NCI-H1694 treated with DMSO at 0.1 percent for 48 hours (cell line): ENCODE measurements around the gene INS.
"Not testable (repeated sequence)": the region's sequence is repeated elsewhere in the genome, so short reads cannot be mapped to it uniquely, and the experiment has no call there.

ENCODE experiments used
- DNase-seq: peaks from one replicate; lab custom pipeline; 2025; lab: John Stamatoyannopoulos, UW

The INS gene

DNA sequence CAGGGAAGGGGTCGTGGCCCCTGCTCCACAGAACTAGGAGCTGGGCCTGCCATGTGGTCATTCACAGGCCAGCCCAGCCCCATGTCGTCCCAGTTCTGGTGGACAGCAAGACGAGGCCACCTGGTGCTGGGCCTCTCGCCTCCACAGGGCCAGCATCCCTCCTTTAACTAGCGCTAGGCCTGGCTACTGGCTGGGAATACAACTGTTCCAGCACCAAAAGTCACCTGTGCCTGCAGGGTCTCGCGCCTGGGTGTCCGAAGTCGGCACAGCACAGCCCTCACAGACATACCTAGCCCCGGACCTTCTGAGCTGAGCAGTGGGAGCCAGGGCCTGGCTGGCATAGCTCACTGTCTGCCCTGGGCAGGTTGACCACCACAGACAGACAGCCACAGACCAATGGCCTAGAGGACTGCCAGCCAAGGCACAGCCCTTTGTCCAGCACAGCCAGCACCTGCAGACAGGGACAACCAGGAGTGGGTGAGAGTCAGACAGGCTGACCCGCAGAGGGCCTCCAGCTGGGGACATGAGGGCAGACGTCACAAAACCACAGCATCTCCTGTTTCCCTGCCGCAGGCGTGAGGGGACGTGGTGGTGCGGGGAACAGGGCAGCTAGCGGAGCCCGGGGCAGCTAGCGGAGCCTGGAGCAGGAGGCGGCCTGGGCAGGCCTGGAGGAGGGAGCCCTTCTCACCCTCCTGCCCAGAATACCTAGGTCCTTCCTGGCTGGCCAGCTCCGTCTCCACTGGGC, 37.8 kb upstream of the INS start:
- DNase-seq: no peak

DNA sequence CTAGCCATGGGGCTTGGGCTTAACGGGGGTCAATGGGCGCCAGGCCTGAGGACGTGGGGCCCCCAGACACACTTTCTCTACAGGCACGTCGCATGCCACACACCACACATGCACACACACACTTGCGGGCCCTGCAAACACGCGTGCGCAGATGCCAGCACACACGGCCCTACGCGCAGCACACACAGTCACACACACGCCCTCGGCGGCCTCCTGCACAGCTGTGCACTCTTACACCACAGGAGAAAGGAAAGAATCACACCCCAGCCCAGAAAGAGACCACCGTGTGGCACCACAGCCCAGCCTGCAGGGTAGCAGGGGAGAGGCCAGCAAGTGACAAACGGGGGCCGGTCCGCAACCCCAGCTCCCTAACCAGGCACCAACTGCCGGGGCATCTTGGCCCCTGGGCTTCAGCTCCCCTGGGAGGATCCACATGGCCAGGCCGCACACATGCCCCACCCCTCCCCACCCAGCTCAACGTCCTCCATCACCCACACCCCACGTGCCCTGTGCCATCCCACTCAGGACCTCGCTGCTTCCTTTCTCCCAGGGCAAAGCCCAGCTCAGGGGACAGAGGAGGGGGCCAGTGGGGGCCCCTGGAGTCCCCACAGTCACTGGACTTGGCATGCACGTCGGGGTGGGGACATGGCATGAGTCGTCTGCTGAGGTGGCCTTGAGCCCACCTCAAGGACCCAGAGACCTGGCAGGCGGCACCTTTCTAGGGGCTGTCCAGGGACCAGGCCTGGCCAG, 36.9 kb upstream of the INS start:
- no peak for DNase-seq

DNA sequence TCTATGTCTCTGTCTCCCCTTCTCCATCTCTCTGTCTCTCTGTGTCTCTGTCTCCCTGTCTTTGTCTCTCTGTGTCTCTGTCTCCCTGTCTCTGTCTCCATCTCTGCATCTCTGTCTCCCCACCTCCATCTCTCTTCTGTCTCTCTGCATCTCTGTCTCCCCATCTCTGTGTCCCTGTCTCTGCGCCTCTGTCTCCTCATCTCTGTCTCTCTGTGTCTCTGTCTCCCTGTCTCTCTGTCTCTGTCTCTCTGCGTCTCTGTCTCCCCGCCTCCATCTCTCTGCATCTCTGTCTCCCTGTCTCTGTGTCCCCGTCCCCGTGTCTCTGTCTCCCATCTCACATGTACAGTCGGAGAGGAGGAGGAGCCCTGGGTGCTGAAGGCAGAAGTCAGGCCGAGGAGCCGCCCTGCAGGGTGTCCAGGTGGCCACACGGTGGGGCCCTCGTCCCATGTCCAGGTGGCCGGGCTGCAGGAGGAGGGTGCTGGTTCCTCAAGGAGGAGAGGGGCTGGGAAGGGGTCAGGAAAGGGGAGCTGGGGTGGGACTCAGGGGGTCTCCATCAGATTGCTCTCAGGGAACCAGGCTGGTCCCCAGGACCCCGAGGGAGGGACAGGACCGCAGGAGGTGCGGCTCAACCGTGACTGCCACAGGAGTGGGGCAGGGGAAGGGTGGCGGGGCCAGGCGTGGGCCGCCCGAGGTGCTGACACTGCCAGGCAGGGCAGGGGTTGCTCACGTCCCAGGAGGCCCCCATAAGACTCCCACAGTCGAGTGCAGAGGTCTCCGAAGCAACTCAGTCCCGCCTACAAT, 36.2 kb upstream of the INS start:
- no peak for DNase-seq

DNA sequence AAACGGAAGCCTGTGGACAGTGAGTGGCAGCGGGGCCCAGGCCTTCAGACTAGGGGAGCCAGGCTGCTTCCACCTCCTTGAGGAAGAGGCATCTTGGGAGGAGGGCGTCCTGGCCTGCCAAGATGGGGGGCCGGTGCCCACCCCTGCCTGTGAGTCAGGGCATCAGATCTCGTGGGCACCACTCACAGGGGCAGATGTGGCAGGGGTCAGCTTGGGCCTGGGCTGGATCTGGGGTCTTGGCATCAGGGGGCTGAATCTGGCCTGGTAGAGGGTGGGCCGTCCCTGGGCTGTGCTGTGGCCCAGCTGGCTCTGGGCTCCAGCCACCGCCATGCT, 34.7 kb upstream of the INS start:
- no peak for DNase-seq

DNA sequence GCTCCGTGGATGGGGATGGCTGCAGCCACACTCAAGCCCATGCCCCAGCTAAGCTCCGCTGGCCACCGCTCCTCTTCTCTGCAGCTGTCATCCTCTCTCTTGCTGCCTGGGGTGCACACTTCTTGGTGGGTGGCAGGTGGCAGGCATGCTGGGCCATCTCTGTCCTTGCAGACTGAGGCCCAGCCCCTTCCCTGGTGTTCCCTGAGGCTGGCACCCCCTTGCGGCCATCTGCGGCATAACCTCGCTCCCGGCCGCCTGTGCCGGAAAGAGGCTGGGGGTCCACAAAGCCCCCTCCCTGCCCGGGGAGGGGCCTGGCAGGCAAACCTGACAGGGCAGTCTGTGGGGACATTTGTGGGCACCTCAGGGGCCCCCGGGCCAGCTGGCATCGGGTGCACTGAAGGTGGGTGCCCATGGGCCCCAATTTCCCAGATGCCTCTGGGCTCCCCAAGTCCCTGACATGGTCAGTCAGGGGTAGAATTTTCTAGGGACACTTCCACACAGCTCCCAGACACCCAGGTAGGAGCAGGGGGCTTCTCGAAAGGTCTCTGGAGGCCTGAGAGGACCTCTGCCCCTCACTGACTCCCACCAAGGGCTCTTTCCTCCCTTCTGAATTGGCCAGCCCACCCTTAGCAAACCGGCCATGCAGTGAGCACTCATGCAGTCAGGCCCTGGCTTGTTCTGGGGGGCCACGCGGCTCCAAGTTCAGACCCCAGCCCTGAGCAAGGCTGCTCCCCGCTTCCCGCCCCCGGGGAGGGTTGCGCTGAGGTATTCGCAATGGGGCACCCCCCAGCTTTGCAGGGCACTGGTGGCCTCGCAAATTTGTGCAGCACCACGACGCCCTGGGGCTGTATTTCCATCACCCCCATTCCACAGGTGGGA, 34.1 kb upstream of the INS start:
- DNase-seq: peak; percentile 3

DNA sequence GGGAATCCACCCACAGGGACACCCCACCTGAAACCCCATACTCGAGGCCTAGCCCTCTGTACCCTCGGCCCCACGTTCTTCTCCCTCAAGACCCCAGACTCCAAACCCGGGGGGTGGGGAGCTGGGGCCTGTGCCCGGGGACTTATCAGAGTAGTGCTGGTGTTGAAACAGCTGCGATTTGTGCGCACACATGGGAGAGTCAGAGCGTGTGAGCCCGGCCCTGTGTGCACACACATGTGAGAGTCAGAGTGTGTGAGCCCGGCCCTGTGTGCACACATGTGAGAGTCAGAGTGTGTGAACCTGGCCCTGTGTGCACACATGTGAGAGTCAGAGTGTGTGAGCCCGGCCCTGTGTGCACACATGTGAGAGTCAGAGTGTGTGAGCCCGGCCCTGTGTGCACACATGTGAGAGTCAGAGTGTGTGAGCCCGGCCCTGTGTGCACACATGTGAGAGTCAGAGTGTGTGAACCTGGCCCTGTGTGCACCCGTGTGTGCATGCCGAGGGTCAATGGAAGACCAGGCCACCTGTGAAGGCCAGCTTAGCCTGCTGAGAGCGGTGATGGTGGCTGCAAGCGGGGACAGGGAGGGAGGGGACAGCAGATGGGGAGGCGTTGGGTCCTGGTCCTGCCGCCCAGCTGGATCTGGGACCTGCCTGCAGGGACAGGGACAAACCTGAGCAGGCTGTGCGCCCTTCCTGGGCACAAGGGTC, 33.0 kb upstream of the INS start:
- not testable (repeated sequence) for DNase-seq

DNA sequence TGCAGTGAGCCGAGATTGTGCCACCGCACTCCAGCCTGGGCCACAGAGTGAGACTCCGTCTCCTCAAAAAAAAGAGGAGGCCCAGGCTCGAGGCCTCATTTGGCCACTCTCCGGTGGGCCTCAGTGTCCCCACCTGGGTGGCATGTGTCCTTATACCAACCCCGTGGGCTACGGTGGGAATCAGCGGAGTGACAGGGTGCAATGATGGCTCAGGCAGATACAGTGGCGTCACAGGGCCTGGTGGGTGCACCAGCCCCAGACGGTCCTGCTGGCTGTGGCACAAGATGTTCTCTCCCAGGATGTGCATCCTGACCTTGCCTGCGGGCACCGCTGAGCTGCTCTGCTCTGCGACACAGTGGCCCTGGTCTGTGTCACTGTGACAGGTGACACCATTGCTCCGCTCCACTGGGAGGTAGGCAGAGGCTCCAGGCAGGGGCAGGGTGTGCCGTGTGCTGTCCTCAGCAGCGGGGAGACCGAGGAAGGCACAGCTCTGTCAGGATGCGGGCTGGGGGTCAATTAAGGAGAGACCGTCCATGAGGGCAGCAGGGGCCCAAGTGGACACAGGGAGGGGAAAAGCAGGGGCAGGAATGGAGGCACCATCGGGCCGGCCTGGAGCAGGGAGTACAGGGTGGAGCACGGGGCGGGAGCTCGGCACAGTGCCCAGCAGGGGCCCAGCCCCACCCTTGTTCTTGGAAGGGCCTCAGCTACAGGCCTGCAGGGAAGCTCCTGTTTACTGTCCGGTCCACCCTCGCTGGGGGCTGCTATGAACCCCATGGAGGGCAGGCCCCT, 32.3 kb upstream of the INS start:
- no peak for DNase-seq

DNA sequence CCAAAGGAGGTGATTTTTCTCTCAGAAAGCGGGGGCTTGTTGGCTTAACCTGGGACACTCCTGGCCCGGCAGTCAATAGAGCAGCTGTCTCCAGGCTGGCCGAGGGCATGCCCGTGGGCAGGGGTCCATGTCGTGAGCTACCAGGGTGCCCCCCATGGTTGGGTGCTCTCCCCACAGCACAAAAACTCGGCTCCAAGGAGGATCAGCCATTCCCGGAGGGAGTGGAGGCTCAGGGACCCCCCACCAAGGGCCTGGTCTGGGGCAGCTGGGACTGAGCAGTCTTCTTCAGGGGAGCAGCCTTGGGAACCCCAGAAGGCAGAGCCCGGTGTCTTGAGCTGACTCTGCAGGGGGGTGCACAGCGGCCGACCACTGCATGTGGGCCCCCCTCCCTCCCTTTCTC, 31.4 kb upstream of the INS start:
- DNase-seq: no peak

DNA sequence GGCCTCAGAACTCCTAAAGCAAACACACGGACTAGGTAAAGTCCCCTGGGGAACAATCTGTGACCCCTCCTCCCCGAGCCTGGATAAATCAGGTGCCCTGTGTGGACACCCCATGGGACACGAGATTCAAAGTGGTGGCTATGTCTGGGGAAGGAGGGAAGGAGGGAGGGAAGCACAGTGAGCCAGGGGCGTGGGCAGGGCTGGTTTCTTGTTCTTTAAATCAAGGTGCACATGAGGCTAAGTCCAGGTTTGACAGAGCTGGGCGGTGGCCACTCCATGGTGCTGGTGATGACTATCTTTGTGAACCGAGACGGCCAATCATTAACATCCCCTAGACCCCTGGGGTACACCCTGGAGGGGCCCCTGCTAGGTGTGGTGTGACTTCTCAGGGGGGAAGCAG, 30.9 kb upstream of the INS start:
- DNase-seq: no peak

DNA sequence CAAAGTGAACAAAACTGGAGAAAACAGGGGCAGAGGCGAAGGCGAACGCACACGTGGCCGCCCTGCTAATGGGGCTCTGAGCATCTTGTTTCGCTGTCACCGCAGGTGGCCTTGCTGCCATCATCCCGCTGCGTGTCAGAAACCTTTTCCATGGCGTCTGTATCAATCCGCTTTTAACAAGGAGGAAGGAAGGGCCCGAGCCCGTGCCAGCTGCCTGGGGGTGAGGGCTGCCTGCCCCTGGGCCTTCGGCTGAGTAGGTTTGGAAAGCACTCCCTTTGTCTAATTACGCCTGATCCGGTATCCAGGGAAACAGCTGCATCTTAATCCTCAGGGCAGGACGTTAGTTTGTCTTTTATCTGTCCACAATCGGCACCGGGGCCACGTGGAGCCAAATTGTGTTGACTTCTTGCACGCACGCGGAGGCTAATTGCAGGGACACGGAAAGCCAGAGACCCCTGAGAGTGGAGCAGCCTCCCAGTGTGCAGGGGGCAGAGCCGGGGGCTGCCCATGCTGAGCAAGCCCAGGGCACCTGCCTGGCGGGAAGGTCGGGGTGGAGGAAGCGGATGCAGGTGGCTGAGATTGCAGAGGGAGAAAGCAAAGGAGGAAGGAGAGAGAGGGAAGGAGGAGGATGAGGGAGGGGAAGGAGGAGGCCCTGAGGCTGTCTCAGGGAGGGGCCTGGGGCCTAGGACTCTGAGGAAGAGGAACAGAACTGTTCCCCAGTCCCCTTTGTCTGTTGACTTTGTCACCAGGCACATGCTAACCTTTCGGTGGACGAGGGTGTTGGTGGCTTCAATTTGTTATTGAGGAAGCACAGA, 29.9 kb upstream of the INS start:
- DNase-seq: no peak

DNA sequence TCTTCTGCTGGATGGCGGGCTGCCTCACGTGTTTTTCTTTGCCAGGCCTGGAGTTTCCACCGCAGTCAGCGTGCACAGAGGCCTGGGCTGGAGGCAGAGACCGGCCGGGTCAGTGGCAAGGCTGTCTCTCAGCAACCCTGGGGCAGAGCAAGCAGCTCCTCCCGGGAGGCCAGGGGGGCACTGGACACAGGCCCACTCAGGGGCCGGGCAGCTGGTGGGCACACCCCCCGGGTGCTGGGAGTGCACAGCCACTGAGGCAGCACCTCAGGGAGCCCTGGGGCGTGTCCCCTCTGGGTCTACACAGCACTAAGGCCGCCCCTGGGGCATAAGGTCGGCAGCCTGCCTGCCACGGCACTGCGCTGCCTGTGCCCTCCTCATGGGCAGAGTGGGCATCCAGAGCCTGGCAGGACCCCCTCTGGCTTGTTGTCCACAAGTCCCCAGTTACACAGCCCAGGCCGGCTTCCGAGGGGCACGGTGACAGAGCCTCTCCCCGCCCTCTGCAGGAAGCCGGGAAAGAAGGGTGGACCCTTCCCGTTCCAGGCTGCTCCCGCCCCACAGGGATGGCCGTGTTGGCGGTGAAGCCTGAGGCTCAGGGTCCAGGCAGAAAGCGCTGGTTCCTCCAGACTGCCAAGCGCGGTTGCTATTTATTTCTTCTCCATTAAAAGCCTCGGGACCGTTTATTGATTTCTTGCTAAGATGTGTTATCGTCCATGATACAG, 29.1 kb upstream of the INS start:
- DNase-seq: no peak

DNA sequence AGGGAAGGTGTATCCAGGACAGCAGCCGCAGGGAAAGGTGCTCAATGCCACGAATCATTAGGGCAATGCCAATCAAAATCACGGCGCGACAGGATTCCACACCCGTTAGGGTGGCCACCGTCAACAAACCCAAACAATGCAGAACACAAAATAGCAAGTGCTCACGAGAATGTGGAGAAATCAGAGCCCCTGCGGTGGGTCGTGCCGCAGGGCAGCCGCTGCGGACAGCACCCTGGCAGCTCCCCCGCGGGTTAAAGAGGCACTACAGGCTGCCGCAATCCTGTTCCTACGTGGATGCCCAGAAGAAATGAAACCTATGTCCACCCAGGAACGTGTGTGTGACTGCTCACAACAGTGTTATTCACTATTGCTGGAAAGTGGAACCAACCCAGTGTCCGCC, 27.7 kb upstream of the INS start:
- DNase-seq: no peak

DNA sequence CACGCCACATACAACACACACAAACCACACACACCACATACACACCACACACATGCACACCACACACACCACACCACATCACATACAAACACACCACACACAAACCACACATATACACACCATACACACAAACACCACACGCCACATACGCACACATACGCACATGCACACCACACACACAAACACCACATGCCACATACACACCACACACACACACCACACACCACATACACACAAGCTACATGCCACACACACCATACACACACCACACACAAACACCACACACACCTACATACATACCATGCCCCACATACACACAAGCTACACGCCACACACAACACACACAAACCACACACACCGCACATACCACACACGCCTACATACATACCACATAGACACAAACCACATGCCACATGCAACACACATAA, 26.3 kb upstream of the INS start:
- DNase-seq: no peak

DNA sequence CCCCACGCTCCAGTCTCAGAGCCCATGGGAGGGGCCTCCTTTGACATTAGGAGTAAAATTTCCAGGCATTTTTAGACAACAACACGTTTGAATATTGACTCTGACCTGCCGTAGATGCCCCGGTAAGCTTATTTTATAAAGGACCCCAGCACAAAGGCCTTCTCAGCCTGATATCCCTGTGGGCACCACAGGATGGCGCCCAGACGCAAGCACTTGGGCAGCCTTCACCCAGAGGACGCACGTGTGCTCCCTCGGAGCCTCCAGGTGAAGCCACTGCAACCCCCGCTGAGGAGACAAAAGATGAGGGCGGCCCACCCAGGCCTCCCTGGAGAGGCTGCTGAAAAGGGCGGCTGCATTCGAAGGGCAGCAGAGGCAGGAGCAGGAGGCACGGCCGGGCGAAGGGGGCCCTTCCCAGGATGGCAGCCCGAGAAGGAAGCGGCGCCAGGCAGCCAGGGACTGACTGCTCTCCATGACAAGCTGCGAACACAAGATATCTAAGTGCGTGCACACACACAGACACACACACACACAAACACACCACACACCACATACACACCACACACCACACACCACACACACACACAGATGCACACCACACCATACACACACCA, 25.8 kb upstream of the INS start:
- DNase-seq: no peak

DNA sequence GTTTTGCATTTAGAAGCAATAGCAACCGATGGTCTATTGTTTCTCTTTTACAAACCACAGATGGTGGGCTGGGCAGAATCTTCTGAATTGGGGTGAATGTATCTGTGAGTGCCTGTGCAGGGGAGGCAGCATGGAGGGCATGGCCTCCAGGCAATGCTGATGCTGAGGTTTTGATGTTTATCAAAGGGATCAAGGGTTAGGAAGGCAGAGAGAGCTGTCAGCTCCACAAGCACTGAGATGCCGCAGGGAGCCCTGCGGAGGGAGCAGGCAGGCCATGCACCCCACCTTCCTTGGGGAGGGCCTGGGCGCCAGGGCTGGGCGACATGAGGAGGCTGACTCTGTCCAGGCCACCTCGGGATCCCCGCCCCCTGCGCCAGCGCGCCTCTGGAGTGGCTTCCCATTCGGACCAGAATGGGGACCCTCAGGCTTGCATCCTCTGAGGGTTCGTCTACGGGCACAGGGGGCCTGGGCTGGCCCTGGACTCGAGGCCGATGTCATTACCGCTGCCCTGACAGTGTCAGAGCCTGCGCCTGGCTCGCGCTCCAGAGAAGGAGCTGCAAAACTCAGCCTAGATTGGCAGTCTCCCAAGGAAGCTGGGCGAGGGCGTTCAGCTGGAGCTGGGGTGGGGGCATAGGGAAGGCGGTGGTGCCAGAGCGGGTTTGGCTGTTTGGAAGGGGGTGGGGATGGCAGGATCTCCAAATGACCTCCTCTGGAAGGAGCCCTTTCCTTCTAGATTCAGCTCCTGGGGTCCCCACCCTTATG, 24.5 kb upstream of the INS start:
- no peak for DNase-seq

DNA sequence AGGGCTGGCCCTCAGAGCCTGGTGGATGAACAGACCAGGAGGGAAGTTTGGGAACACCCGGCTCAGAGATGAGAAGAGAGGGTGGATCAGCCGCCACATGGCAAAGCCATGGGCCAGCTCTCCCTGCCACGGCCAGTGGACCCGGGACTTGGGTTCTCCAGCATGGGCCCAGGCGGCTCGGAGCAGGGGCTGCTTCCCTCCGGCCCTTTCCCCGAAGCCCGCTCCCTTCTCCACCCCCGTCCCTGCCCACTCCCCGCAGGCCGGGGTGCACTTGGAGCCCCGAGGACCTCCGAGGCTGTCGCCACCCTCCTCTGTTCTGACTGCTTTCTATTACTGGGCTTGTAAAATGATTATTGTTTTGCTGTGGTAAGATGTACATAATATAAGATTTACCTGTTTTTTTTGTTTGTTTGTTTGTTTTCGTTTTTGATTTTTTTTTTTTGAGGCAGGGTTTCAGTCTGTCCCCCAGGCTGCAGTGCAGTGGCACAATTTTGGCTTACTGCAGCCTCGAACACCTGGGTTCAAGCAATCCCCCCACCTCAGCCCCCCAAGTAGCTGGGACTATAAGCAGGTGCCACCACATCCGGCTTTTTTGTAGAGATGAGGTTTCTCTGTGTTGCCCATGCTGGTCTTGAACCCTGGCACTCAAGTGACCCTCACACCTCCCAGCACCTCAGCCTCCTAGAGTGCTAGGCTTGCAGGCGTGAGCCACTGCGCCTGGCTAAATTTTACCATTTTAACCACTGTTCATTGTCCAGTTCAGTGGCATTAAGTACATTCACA, 21.9 kb upstream of the INS start:
- no peak for DNase-seq

DNA sequence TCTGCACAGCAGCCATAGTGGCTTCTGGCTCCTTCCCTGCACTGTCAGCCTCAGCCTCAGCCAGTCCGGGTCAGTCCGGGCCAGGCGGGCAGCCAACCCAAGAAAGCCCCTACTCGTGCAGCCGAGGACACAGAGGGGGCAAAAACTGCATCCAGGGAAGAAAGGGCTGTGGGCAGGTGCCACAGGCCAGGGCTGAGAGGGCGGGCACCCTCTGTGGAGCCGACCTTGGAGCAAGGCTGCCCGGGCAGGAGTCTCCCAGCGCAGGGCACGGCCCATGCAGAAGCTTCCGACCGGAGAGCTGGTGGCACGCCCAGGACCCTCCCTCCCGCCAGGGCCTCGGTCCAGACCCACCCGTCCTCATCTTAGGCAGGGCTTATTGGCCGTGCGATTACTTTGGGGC, 21.1 kb upstream of the INS start:
- no peak for DNase-seq
